NCI-H146 treated with DMSO at 0.1 percent for 48 hours (cell line): ENCODE results near the gene IGSF11.
"Not testable (repeated sequence)": the region's sequence is repeated elsewhere in the genome, so short reads cannot be mapped to it uniquely, and the experiment has no call there.

Experiments used
- DNase-seq: peaks from one replicate; lab custom pipeline; 2025; ENCODE audit not compliant: unreplicated experiment; lab: John Stamatoyannopoulos, UW

Gene IGSF11, protein sequence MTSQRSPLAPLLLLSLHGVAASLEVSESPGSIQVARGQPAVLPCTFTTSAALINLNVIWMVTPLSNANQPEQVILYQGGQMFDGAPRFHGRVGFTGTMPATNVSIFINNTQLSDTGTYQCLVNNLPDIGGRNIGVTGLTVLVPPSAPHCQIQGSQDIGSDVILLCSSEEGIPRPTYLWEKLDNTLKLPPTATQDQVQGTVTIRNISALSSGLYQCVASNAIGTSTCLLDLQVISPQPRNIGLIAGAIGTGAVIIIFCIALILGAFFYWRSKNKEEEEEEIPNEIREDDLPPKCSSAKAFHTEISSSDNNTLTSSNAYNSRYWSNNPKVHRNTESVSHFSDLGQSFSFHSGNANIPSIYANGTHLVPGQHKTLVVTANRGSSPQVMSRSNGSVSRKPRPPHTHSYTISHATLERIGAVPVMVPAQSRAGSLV

GRCh38 chr3:119034256-119035013, at the start of gene IGSF11:
IGSF11 (minus strand) TSS chr3:119034846; CDS start chr3:119034582, 264 bp downstream.
- DNase-seq: peak; percentile 66

DNA sequence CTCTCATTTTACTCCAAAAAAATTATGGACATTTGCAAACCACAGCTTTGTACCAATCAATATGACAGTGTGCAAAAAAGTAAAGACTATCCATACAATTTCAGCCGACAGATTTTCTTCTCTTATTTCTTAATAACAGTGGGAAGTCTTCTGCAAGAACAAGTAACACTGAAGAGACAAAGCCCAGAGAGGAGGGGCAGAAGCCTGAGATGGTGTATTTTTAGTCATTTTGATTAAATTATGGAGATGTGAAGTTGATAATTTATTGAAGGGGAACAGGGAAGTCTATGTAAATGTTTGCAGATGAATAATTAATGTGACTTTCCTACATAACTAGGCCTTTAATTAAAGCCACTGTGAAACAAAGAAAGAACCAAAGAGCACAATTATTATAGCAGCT, 45.7 kb upstream of the IGSF11 start:
- no peak for DNase-seq

DNA sequence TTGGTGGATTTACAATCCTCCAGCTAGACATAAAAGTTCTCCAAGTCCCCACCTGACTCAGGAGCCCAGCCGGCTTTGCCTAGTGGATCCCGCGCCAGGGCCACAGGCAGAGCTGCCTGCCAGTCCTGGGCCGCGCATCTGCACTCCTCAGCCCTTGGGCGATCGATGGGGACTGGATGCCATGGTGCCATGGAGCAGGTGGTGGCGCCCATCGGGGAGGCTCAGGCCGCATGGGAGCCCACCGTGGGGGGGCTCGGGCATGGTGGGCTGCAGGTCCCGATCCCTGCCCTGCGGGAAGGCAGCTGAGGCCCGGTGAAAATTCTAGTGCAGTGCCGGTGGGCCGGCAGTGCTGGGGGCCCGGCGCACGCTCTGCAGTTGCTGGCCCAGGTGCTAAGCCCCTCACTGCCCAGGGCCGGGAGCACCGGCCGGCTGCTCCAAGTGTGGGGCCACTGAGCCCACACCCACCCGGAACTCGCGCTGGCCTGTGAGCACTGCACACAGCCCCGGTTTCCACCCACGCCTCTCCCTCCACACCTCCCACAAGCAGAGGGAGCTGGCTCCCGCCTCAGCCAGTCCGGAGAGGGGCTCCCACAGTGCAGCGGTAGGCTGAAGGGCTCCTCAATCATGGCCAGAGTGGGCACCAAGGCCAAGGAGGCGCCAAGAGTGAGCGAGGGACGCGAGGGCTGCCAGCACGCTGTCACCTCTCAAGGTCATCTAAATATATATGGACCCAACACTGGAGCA, 38.8 kb upstream of the IGSF11 start:
- DNase-seq: no peak

DNA sequence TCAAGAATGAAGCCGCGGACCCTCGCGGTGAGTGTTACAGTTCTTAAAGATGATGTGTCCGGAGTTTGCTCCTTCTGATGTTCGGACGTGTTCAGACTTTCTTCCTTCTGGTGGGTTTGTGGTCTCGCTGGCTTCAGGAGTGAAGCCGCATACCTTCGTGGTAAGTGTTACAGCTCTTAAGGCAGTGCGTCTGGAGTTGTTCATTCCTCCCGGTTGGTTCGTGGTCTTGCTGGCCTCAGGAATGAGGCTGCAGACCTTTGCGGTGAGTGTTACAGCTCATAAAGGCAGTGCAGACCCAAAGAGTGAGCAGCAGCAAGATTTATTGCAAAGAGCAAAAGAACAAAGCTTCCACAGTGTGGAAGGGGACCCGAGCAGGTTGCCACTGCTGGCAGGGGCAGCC, 37.8 kb upstream of the IGSF11 start:
- not testable (repeated sequence) for DNase-seq

GRCh38 chr3:119069725-119070124, 35.1 kb upstream of the IGSF11 start:
- DNase-seq: no peak

- DNase-seq: no peak
Observed at GRCh38 chr3:119063471-119063870, 28.8 kb upstream of the IGSF11 start.

DNA sequence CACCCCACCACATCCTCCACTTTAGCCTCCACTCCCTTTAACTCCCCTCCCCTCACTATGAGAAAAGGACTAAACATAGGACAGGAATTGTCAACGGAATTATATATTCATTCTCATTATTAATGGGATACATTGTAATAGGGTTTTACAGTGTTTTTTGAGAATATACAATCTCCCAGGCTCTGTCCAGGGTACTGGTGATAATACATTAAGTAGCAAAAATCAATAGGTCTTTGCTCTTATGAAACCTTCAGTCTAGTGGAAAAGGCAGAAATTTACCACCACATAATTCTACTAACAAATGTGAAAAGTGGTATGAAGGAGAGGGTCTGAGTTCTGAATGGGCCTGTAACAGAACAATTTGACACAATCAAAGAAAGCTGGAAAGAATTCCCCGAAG, 28.2 kb upstream of the IGSF11 start:
- DNase-seq: no peak

- no peak for DNase-seq
Observed at GRCh38 chr3:119044593-119044992, 9.9 kb upstream of the IGSF11 start.

DNA sequence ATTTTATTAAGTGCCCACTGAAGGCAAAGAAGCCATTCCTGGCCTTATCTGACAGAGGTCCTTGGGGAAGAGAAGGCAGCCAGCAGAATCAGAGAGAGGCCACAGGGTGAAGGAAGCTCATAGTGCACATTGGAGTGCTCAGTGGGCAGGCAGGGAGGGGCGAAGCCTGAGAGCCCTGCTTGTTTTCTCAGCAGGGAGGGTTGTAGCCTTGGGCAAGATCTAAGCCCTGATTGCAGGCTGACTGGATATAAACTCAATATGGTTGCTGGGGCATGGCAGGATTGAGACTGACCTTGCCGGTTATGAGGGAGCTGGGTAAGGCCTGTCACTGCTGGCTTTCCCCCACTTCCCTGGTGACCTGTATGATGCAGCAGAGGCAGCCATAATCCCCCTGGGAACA, 7.5 kb upstream of the IGSF11 start:
- DNase-seq: no peak

DNA sequence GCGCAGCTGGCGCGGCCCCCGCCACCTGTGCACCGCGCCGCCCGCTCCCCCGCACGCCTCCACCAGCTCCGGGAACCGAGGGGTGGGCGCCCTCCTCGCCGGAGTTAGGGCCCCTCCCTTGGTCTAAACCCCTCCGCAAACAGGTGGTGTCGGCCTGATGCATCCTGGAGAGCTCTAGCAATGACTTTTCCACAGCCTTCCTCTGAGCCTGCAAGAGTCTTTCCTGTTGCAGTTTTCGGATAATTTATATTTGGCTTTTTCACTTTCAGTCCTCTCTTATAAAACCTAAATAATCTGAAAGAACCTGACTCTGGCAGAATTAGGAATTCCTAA, 334 bp upstream of the IGSF11 start:
- DNase-seq: no peak

DNA sequence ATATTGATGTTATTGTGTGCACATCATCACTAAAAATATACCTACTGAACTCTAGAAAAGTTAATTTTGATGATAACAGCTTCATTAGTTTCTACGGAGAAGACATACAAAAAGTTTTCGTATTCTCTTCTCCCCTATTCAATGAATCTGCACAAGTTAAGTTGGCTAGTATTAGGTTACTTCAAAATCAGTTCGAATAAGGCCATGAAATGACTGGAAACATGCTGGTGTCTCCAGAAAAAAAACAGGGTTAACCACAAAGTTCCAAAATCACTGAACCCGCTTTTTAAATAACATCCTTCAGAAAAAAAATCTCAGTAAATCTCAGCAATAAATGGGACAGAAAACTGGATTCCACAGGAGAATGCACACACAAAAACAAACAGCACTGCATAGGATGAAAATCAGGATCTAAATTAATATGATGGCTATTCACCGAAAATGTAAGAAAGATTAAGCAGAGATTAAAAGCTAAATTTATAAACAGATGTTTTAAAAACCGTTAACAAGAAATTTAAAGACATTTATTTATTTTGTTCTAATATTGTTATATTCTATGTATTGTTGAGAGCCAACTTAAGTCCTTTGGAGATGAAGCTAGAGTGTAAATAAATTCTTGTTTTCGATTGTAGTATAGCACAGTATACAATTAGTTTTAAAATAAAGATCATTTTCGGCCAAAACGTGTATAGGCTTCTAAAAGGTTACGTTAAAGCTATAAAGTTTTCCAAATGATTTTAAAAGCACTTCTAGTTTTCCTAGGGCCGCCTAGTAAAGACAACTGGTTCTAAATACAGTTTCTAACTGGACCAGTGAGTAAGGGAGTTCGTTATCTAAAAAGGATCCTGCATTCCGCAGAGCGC, 1.0 kb downstream of the IGSF11 start:
- DNase-seq: no peak

DNA sequence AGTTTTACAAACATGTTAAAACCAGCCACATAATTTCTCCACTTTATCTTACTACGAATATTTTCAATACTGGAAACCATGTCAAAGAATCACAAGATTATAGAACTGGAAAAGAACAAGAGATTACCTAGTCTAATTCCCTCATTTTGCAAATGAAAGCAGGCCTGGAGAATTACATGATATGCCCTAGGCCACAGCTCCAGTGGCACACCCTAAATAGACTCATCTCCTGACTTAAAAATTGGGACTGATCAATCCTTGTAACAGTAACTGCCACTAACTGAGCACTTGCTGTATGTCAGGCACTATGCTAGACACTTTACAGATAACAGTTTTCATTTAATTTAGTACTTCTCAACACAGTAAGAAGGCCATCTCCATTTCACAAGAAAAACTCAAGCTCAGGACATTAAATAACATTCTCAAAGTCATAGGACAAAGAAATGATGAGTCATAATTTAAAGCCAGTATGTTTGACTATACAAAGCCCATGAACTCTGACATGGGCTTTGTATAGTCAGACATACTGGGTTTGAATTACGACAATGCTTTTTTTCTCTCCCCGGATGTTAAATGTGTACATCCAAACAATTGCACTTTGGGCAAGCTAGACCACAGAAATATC, 9.4 kb downstream of the IGSF11 start:
- no peak for DNase-seq

GRCh38 chr3:119019767-119020518, 14.7 kb downstream of the IGSF11 start:
- no peak for DNase-seq

DNA sequence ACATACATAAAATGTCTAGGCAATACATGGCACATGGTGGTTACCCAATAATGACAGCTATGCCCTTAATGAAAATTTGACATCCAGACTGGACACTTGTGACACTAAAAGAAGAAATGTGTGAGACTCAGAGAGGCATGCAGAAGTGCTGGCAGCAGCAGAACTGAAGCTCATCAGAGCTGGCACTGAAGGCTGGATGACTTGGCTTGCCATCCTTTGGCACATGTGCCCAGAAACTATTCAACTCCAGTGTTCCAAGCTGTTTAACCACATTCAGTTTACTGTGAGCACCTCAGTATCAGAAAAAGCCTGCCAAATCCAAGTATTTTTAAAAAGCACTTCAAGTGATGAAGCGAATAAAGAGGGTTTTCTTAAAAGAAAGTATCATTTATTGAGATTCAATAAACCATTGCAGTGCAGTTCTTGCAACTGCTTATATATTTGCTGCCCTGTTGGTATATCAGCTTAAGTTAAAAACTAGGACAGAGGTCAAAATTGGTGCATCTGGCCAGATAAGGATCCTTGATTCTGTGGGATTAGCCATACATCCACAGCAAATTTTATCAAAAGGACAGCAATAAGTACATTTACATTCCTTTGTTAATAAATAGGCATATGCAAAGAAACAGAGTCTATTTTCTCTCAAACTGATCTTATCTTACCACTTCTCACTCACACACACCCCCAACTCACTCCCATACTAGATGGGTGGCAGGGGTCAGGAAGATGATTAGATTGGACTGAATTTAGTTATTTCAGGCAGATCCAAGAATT, 15.8 kb downstream of the IGSF11 start:
- DNase-seq: no peak

GRCh38 chr3:119015942-119016341, 18.7 kb downstream of the IGSF11 start:
- no peak for DNase-seq

DNA sequence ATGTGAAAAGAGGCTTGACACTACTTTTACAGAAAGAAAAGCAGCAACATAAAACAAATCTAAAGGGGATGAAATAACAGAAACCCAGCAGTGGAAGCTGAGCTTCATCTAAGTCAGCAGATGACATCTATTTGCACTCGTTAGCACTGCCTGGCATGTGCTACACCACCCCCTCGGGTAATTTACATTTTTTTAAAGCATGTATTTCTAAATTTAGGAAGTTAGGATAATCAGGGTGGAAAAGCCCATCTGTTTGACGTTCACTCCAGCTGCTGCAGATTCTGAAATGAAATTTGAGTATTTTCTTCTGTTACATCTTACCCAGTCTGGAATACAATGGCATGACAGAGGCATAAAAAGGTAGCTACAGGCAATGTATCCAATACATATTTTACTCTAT, 20.7 kb downstream of the IGSF11 start:
- no peak for DNase-seq

DNA sequence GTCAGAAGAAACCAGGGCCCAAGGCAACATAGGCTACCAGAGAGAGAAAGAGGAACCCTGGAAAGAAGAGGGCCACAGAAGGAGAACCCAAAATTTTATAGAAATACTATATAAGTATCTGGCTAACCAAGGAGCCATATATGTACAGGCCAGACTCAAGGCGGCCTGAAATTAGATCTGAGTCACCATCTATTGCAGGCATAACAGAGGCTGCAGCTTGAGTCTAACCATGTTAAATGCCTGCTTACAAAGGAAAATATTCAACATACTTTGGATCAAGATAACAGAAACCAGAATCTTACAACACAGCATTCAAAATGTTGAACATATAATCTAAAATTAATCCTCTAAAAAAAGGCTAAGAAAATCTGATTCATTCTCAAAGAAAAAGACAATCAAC, 23.1 kb downstream of the IGSF11 start:
- no peak for DNase-seq

DNA sequence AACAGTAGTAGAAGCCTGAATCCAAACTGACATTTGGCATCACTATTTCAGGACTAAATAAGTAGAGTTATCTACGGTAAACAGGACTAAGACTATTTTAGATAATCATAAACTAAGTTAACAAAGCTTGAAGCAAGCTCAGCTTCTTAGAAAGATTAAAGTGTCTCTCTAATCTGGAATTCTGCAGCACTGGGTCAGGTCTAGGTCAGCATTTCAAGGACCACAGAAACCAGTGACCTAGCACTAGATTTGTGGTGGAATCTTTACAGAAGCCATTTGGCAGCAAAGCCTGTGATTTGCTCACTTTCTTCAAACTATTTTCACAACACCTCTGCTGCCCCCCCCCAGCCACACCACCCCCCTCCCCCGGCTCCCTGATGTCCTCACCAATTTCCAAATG, 37.5 kb downstream of the IGSF11 start:
- DNase-seq: no peak

- DNase-seq: no peak
Observed at GRCh38 chr3:118991775-118992174, 42.9 kb downstream of the IGSF11 start.
